HepG2 (cell line): ENCODE measurements around the gene ALOXE3. TPM values are rescaled to one million over a fixed set of nuclear protein-coding genes. Genes with fewer than 3 reads are reported as not detected.

Source experiments
- ATF7 ChIP-seq, 2 experiments: fragments of 450-650 bp in 1 of 2; sonication (generic) in 1 of 2; formaldehyde crosslinking in 1 of 2; IDR thresholded peaks; 2 replicates each; pipeline versions ENCODE4 v1.4.0 to v1.6.1; 2016 to 2020; ENCODE audit warnings: antibody characterized with exemption in 1 of 2, mild to moderate bottlenecking in 1 of 2, missing genetic modification reagents in 1 of 2
- BHLHE40 ChIP-seq: IDR thresholded peaks from 2 replicates; pipeline ENCODE4 v1.6.1; 2011; ENCODE audit warnings: low read length, improper control_type of control experiment
- HNF4A ChIP-seq: sonication (generic); formaldehyde crosslinking; IDR thresholded peaks from 2 replicates; pipeline ENCODE4 v1.4.0; 2020; ENCODE audit warnings: missing genetic modification reagents
- HNRNPK ChIP-seq: fragments of 200-400 bp; formaldehyde crosslinking; IDR thresholded peaks from 2 replicates; pipeline ENCODE4 v1.6.1; 2018; ENCODE audit warnings: low read length, low read depth, moderate library complexity, mild to moderate bottlenecking; ENCODE audit not compliant: poor library complexity, severe bottlenecking
- MAX ChIP-seq: IDR thresholded peaks from 2 replicates; pipeline ENCODE4 v1.6.1; 2012; ENCODE audit warnings: inconsistent platforms
- MYC ChIP-seq: sonication (generic); formaldehyde crosslinking; IDR thresholded peaks from 2 replicates; pipeline ENCODE4 v1.9.0; 2021; ENCODE audit warnings: missing genetic modification reagents, borderline replicate concordance
- NCOA2 ChIP-seq: sonication (generic); formaldehyde crosslinking; IDR thresholded peaks from 2 replicates; pipeline ENCODE4 v1.8.0; 2022; ENCODE audit warnings: inconsistent platforms
- NFYB ChIP-seq: sonication (generic); formaldehyde crosslinking; IDR thresholded peaks from 2 replicates; pipeline ENCODE4 v1.4.0; 2020; ENCODE audit warnings: missing genetic modification reagents
- PLSCR1 ChIP-seq: sonication (generic); formaldehyde crosslinking; IDR thresholded peaks from 2 replicates; pipeline ENCODE4 v1.5.0; 2020; ENCODE audit warnings: missing genetic modification reagents, mild to moderate bottlenecking, borderline replicate concordance
- POGK ChIP-seq: sonication (generic); formaldehyde crosslinking; conservative IDR thresholded peaks from 2 replicates; pipeline ENCODE4 v1.8.0; 2022; ENCODE audit warnings: mild to moderate bottlenecking, moderate library complexity, missing genetic modification reagents
- PRPF4 ChIP-seq: fragments of 200-400 bp; formaldehyde crosslinking; IDR thresholded peaks from 2 replicates; pipeline ENCODE4 v1.6.1; 2016; ENCODE audit warnings: low read length, low read depth; ENCODE audit not compliant: poor library complexity, severe bottlenecking
- RFXANK ChIP-seq: IDR thresholded peaks from 2 replicates; pipeline ENCODE4 v1.6.1; 2016
- SP4 ChIP-seq: sonication (generic); formaldehyde crosslinking; IDR thresholded peaks from 2 replicates; pipeline ENCODE4 v1.8.1; 2023; ENCODE audit warnings: mild to moderate bottlenecking, missing genetic modification reagents
- SSRP1 ChIP-seq: IDR thresholded peaks from 2 replicates; pipeline ENCODE4 v1.6.1; 2016; ENCODE audit warnings: control low read depth
- THAP11 ChIP-seq: IDR thresholded peaks from 2 replicates; pipeline ENCODE4 v1.6.1; 2016; ENCODE audit warnings: missing biosample characterization, missing genetic modification reagents
- ZBTB39 ChIP-seq: sonication (generic); formaldehyde crosslinking; IDR thresholded peaks from 2 replicates; pipeline ENCODE4 v1.5.0; 2020; ENCODE audit warnings: missing genetic modification reagents
- ZBTB7A ChIP-seq: sonication (generic); formaldehyde crosslinking; IDR thresholded peaks from 2 replicates; pipeline ENCODE4 v1.8.0; 2022; ENCODE audit warnings: mild to moderate bottlenecking, missing genetic modification reagents
- ZNF205 ChIP-seq: IDR thresholded peaks from 2 replicates; pipeline ENCODE4 v1.6.1; 2018; ENCODE audit warnings: missing biosample characterization, missing genetic modification reagents
- ZNF337 ChIP-seq: sonication (generic); formaldehyde crosslinking; IDR thresholded peaks from 2 replicates; pipeline ENCODE4 v1.5.1; 2020; ENCODE audit warnings: missing genetic modification reagents, low read depth, mild to moderate bottlenecking, borderline replicate concordance
- ZNF432 ChIP-seq: sonication (generic); formaldehyde crosslinking; IDR thresholded peaks from 2 replicates; pipeline ENCODE4 v1.5.0; 2020; ENCODE audit warnings: missing genetic modification reagents, mild to moderate bottlenecking, borderline replicate concordance
- ZSCAN20 ChIP-seq: sonication (generic); formaldehyde crosslinking; IDR thresholded peaks from 2 replicates; pipeline ENCODE4 v1.4.0; 2020; ENCODE audit warnings: missing genetic modification reagents, mild to moderate bottlenecking, borderline replicate concordance
- polyA plus RNA-seq, 8 experiments: library from polyadenylated mRNA; depleted of rRNA in 3 of 8; stranded (reverse) in 7 of 8; unstranded in 1 of 8; fragments of >200 nt; fragmentation: Illumina TruSeq in 4 of 8; extraction: Trizol in 4 of 8; gene quantifications; 2 replicates each; pipeline versions ENCODE4 v1.2.1 to v1.2.3, GENCODE V29; 2011 to 2016; ENCODE audit warnings: low read depth in 4 of 8, missing spikeins in 1 of 8, mixed read lengths in 1 of 8; ENCODE audit not compliant: insufficient read depth in 1 of 8
- total RNA-seq, 5 experiments: library from RNA; depleted of rRNA; stranded (reverse); fragments of >200 nt; fragmentation: Illumina TruSeq; extraction: Trizol; gene quantifications; 2 replicates each; pipeline ENCODE4 v1.2.3, GENCODE V29; 2016; ENCODE audit warnings: low read depth in 1 of 5

The ALOXE3 gene
- total and polyA plus RNA-seq, 2 of the 13 experiments (the other 11 are each of a cell fraction or from before 2014, with no cell fraction given): 0.07 TPM; not detected in 1

GRCh38 chr17:8156246-8156992 is 38.1 kb upstream of the ALOXE3 start (continued):
- TF ChIP-seq ZBTB39 (CRISPR knock-in tag): 0 out of 2 replicates have a peak, but pooled peaks have one; percentile 65
- TF ChIP-seq PRPF4: no peak
- TF ChIP-seq ZNF432 (CRISPR knock-in tag): no peak
- peak; percentile 91 for TF ChIP-seq MAX
- 0 out of 2 replicates have a peak, but pooled peaks have one; percentile 20 for TF ChIP-seq ZBTB7A
- TF ChIP-seq NCOA2 (CRISPR knock-in tag): peak; percentile 47; the same call in 1 of the 2 replicates
- peak; percentile 26 for TF ChIP-seq HNRNPK
- no peak for TF ChIP-seq ZNF205 (CRISPR knock-in tag)
- peak; percentile 69 for TF ChIP-seq THAP11 (CRISPR knock-in tag)
- no peak for TF ChIP-seq ZNF337 (CRISPR knock-in tag)
- 0 out of 2 replicates have a peak, but pooled peaks have one; percentile 36 for TF ChIP-seq HNF4A (CRISPR knock-in tag)
- TF ChIP-seq POGK (CRISPR knock-in tag): peak; percentile 34; the same call in 1 of the 2 replicates
- no peak for TF ChIP-seq PLSCR1 (CRISPR knock-in tag)
- TF ChIP-seq ATF7 (IDR thresholded peaks at IDR 0.05): peak; percentile 42; the same call in 1 of the 2 replicates
- 0 out of 2 replicates have a peak, but pooled peaks have one; percentile 49 for TF ChIP-seq ATF7 (CRISPR knock-in tag; IDR thresholded peaks at IDR 0.05)
- no peak for TF ChIP-seq SSRP1 (CRISPR knock-in tag)
- TF ChIP-seq RFXANK: no peak
- TF ChIP-seq SP4: peak; percentile 97
- TF ChIP-seq BHLHE40: peak; percentile 97
- TF ChIP-seq MYC (CRISPR knock-in tag): peak; percentile 59; the same call in 1 of the 2 replicates
- no peak for TF ChIP-seq ZSCAN20 (CRISPR knock-in tag)
- peak; percentile 96 for TF ChIP-seq NFYB (CRISPR knock-in tag)
